ENCODE measurements around the gene TMEM37. TPM values are rescaled to one million over a fixed set of nuclear protein-coding genes. Genes with fewer than 3 reads are reported as not detected.
"Not testable (repeated sequence)": the region's sequence is repeated elsewhere in the genome, so short reads cannot be mapped to it uniquely, and the experiment has no call there.

Gene TMEM37
- total and polyA plus RNA-seq, 4 experiments from 2014 or later: 0.44 TPM; not detected in 3

DNA sequence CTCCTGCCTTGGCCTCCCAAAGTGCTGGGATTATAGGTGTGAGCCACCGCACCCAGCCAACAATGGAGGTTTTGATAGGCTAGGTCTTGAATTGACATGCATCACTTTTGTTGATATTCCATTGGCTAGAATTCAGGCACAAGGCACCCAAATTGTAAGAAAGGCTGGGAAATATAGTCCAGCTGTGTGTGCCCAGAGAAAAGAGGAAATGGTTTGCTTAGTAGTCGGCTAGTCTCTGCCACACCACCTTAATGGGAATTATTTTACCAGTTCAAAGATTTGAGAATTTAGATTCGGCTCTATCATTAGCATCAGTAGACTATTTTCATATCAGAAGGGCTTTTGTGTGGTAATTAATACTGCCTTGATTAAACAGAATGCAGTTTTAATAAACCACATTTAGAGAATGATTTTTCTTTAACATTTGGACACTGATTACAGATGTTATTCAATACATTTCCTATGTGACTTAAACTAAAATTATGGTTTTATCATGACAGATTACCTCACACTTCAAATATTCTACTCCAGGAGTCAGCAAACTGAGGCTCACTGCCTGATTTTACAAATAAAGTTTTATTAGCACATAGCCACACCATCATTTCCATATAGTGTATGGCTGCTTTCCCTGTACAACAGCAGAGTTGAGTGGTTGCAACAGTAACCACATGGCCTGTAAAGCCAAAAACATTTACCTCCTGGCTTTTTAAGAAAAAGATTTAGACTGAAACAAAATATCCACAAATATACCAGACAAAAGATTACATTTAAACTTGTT is 37.5 kb upstream of the TMEM37 start:
- no peak overlapping the region for H3K27ac ChIP-seq (ENCODE audit: low read depth, low read length)
- H3K27me3 ChIP-seq (ENCODE audit: insufficient read depth, low read length): no peaks in the 10 kb centered on the region
- no peaks in the 10 kb centered on the region for H3K4me1 ChIP-seq (ENCODE audit: insufficient read depth, low read length)
- Mint-ChIP-seq H3K36me3 (no peaks in the 10 kb centered on the region), H3K27me3 (peaks cover 2% of the 10 kb centered on the region in 2 donors), H3K27ac (no peak overlapping the region), H3K9me3 (no peaks in the 10 kb centered on the region), H3K4me3 (no peak overlapping the region), H3K4me1 (no peaks in the 10 kb centered on the region)
- ChIA-PET CTCF (ENCODE audit: partially characterized antibody) (no interaction called here), POLR2A (ENCODE audit: partially characterized antibody) (no interaction called here)
- no peak for DNase-seq
- H3K4me3 ChIP-seq (ENCODE audit: low read length in 2 of 2): no peak overlapping the region
- no peaks in the 10 kb centered on the region for H3K36me3 ChIP-seq (ENCODE audit: insufficient read depth, low read length)
- intact Hi-C loops (cut with micrococcal nuclease): no loop called here
- no peaks in the 10 kb centered on the region for H3K9me3 ChIP-seq (ENCODE audit: control insufficient read depth in 1 of 2, low read length in 2 of 2)

DNA sequence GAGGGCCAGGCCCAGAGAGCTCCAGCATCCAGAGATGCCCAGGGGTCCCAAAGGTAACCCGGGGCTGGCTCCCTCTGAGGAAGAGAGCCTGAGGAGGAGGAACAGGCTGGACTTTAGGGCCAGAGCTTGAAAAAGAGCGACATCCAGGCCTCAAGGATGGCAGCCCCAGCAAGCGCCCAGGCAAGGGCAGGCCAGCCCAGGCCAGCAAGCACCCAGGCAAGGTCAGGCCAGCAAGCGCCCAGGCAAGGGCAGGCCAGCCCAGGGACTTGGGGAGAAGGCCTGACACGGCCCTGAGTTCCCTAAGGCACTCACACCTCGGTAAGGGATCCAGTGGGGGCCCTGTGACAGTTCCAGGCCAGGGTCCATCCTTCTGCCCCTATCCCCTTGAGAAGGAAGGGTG is 34.5 kb upstream of the TMEM37 start:
- no peaks in the 10 kb centered on the region for H3K36me3 Mint-ChIP-seq
- ChIA-PET CTCF (ENCODE audit: partially characterized antibody) (no interaction called here), POLR2A (ENCODE audit: partially characterized antibody) (no interaction called here)
- H3K27ac ChIP-seq (ENCODE audit: low read depth, low read length): no peak overlapping the region
- no peak overlapping the region for H3K4me3 ChIP-seq (ENCODE audit: low read length in 2 of 2)
- no peaks in the 10 kb centered on the region for H3K9me3 Mint-ChIP-seq
- H3K36me3 ChIP-seq (ENCODE audit: insufficient read depth, low read length): no peaks in the 10 kb centered on the region
- no peaks in the 10 kb centered on the region for H3K4me1 ChIP-seq (ENCODE audit: insufficient read depth, low read length)
- H3K27me3 ChIP-seq (ENCODE audit: insufficient read depth, low read length): no peaks in the 10 kb centered on the region
- DNase-seq: no peak
- intact Hi-C loops (cut with micrococcal nuclease): no loop called here
- no peaks in the 10 kb centered on the region for H3K4me1 Mint-ChIP-seq
- no peak overlapping the region for H3K27ac Mint-ChIP-seq
- no peak overlapping the region for H3K4me3 Mint-ChIP-seq
- peaks cover 3 to 9% of the 10 kb centered on the region in 2 donors for H3K27me3 Mint-ChIP-seq
- no peaks in the 10 kb centered on the region for H3K9me3 ChIP-seq (ENCODE audit: control insufficient read depth in 1 of 2, low read length in 2 of 2)

DNA sequence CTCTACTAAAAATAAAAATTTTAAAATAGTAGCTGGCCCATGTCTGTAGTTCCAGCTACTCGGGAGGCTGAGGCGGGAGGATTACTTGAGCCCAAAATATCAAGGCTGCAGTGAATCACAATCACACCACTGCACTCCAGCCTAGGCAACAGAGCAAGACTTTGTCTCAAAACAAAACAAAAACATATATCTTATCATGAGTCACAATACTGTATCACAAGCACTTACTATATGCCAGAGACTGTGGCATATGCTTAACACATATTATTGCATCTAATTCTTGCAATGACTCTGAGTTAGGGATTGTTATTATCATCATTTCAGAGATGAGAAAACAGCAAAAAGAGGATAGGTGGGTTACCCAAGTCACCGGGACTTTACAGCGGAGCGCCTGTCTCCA is 29.5 kb upstream of the TMEM37 start:
- Histone ChIP-seq H3K4me1 (ENCODE audit: insufficient read depth, low read length) (no peaks in the 10 kb centered on the region), H3K4me3 (ENCODE audit: low read length in 2 of 2) (no peak overlapping the region), H3K36me3 (ENCODE audit: insufficient read depth, low read length) (no peaks in the 10 kb centered on the region), H3K27me3 (ENCODE audit: insufficient read depth, low read length) (no peaks in the 10 kb centered on the region), H3K9me3 (ENCODE audit: control insufficient read depth in 1 of 2, low read length in 2 of 2) (no peaks in the 10 kb centered on the region), H3K27ac (ENCODE audit: low read depth, low read length) (no peak overlapping the region)
- Mint-ChIP-seq H3K9me3 (peaks cover 0 to 2% (median 0%) of the 10 kb centered on the region in 8 donors), H3K4me3 (no peak overlapping the region), H3K4me1 (no peaks in the 10 kb centered on the region), H3K27ac (no peak overlapping the region), H3K27me3 (peaks cover 3 to 9% of the 10 kb centered on the region in 2 donors), H3K36me3 (no peaks in the 10 kb centered on the region)
- no peak for DNase-seq
- ChIA-PET CTCF (ENCODE audit: partially characterized antibody) (no interaction called here), POLR2A (ENCODE audit: partially characterized antibody) (no interaction called here)
- intact Hi-C loops (cut with micrococcal nuclease): no loop called here

DNA sequence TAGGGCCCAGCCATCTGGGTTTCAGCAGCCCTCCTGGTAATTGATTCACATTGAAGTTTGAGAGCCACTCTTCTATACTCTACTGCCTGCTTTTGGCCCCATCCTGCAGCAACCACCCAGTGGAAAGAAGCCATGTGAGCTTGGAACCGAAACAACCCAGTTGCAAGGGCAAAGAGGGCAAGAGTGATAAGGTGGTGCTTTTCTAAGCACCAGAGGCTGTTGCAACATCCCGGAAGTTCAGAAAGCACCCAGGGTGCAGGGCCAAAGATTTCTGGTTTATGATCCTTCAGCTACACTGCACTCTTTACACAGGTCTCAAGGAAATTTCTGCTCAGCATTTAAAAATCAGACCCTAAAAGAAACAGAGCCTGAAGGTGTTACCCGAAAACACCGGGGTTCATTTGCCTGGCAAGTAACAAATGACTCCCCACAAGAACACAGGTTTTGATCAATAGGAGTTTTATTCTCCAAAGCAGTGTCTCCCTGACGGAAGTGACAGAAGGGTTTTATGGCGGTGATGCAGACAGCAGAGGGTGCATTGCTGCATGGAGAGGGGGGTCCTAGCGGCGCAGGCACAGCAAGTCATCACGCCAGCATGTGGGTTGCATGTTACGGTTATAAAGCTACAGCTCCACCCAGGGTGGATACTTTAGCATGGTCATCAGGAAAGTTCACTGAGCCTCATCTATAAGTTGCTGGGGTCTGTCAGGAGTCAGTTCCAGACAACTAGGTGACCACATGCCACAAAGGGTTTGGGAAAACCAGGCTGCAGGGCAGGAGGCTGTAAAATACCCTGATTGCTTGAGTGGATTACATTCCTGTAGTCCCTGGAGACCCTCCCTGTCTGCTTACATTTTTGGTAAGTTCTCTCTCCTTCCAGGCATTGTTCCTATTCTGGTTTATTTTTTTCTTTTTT is 28.8 kb upstream of the TMEM37 start:
- no peaks in the 10 kb centered on the region for H3K4me1 Mint-ChIP-seq
- DNase-seq: no peak
- H3K36me3 Mint-ChIP-seq: no peaks in the 10 kb centered on the region
- H3K9me3 ChIP-seq (ENCODE audit: control insufficient read depth in 1 of 2, low read length in 2 of 2): no peaks in the 10 kb centered on the region
- H3K27me3 ChIP-seq (ENCODE audit: insufficient read depth, low read length): no peaks in the 10 kb centered on the region
- CTCF ChIA-PET (ENCODE audit: partially characterized antibody): no interaction called here
- H3K9me3 Mint-ChIP-seq: peaks cover 0 to 2% (median 0%) of the 10 kb centered on the region in 8 donors
- no peak overlapping the region for H3K27ac ChIP-seq (ENCODE audit: low read depth, low read length)
- H3K36me3 ChIP-seq (ENCODE audit: insufficient read depth, low read length): no peaks in the 10 kb centered on the region
- H3K27me3 Mint-ChIP-seq: peaks cover 3 to 9% of the 10 kb centered on the region in 2 donors
- intact Hi-C loops (cut with micrococcal nuclease): no loop called here
- no peak overlapping the region for H3K27ac Mint-ChIP-seq
- H3K4me1 ChIP-seq (ENCODE audit: insufficient read depth, low read length): no peaks in the 10 kb centered on the region
- no peak overlapping the region for H3K4me3 ChIP-seq (ENCODE audit: low read length in 2 of 2)
- H3K4me3 Mint-ChIP-seq: no peak overlapping the region
- POLR2A ChIA-PET (ENCODE audit: partially characterized antibody): no interaction called here

DNA sequence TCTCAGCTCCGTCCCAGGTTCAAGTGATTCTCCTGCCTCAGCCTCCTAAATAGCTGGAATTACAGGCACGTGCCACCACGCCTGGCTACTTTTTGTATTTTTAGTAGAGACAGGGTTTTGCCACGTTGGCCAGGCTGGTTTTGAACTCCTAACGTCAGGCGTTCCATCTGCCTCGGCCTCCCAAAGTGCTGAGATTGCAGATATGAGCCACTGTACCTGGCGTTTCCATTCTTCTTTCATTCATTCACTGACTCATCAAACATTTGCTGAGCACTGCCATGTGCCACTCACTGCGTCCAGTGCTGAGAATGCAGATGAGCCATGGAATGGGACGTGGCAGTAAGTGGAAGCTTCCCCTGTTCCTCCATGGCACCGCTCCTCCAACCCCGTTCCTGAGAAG is 28.0 kb upstream of the TMEM37 start:
- H3K9me3 Mint-ChIP-seq; H3K9me3 ChIP-seq (ENCODE audit: control insufficient read depth in 1 of 2, low read length in 2 of 2); H3K36me3 ChIP-seq (ENCODE audit: insufficient read depth, low read length); H3K4me3 ChIP-seq (ENCODE audit: low read length in 2 of 2); H3K4me1 ChIP-seq (ENCODE audit: insufficient read depth, low read length); H3K4me1 Mint-ChIP-seq; POLR2A ChIA-PET (ENCODE audit: partially characterized antibody); H3K27me3 Mint-ChIP-seq; CTCF ChIA-PET (ENCODE audit: partially characterized antibody); DNase-seq; H3K4me3 Mint-ChIP-seq; H3K27ac Mint-ChIP-seq; intact Hi-C loops (cut with micrococcal nuclease); H3K36me3 Mint-ChIP-seq; H3K27ac ChIP-seq (ENCODE audit: low read depth, low read length); H3K27me3 ChIP-seq (ENCODE audit: insufficient read depth, low read length): not testable (repeated sequence)

DNA sequence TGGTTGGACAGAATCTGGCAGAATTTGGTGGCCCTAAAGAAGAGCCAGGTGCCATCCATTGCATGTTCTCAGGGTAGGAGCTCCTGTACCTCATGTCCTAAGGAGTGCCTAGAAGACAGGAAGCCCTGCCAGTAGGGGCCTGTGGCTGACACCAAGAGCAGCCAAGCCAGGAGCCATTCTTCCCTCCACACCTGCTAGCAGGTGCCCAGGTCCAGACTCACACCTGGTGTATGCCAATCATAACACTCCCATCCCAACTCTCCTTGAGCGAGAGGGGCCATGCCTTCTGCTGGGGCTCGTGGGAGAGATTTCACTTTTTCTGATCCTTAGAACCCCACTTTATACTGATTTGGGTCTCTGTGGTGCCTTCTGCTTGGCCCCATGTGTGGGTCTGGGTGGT is 26.5 kb upstream of the TMEM37 start:
- H3K36me3 Mint-ChIP-seq: no peaks in the 10 kb centered on the region
- CTCF ChIA-PET (ENCODE audit: partially characterized antibody): no interaction called here
- DNase-seq: no peak
- peaks cover 0 to 6% of the 10 kb centered on the region in 2 donors for H3K27me3 Mint-ChIP-seq
- H3K27ac Mint-ChIP-seq: no peak overlapping the region
- peaks cover 0 to 2% (median 0%) of the 10 kb centered on the region in 8 donors for H3K9me3 Mint-ChIP-seq
- POLR2A ChIA-PET (ENCODE audit: partially characterized antibody): no interaction called here
- no peak overlapping the region for H3K4me3 Mint-ChIP-seq
- no peaks in the 10 kb centered on the region for H3K27me3 ChIP-seq (ENCODE audit: insufficient read depth, low read length)
- H3K27ac ChIP-seq (ENCODE audit: low read depth, low read length): no peak overlapping the region
- H3K4me3 ChIP-seq (ENCODE audit: low read length in 2 of 2): no peak overlapping the region
- no peaks in the 10 kb centered on the region for H3K36me3 ChIP-seq (ENCODE audit: insufficient read depth, low read length)
- H3K9me3 ChIP-seq (ENCODE audit: control insufficient read depth in 1 of 2, low read length in 2 of 2): no peaks in the 10 kb centered on the region
- H3K4me1 ChIP-seq (ENCODE audit: insufficient read depth, low read length): no peaks in the 10 kb centered on the region
- no peaks in the 10 kb centered on the region for H3K4me1 Mint-ChIP-seq
- intact Hi-C loops (cut with micrococcal nuclease): loop anchor here (5.0 kb wide), 2 partner anchors 72 to 1277 kb away; no protein-coding TSS in a partner anchor

DNA sequence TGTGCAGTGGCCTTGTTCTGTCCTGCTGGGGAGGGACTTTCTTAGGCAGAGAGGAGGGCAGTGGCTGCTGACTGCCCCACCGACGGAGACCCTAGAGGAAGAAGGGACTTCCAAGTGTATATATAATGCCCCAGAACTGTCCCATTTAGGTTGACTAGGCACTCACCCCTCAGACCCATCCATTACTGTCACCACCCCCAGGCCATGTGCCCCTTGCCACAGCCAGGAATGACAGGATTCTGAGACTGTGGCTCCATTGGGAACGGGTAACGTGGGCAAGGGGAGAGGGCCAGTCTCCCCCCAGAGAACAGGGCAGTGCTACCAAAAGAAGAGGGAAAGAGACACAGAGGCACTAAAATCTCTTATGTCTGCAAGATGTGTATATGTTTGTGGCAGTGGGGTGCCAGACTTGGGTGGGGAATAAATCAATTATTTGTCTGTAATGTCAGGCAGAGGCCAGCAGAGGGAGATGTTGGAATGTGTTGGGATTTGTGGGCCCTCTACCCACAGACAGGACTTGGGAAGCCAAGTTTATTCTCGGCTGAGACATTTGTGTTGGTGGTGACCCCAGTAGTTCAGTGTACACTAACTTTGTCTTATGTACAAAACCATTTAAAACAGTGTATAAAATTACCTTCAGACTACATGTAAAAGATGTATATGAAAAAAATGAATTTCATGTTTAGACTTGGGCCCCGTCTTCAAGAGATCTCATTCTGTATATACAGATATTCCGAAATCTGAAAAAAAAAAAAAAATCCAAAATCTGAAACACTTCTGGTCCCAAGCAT is 24.0 kb upstream of the TMEM37 start:
- CTCF ChIA-PET (ENCODE audit: partially characterized antibody): interaction anchor here (1.7 kb wide), 1 partner anchor 7 kb away, joined by 5 read pairs; no protein-coding TSS in a partner anchor

More for the DNA sequence above, 24.0 kb upstream of the TMEM37 start:
- Histone ChIP-seq H3K4me3 (ENCODE audit: low read length in 2 of 2) (no peak overlapping the region), H3K4me1 (ENCODE audit: insufficient read depth, low read length) (no peaks in the 10 kb centered on the region), H3K36me3 (ENCODE audit: insufficient read depth, low read length) (no peaks in the 10 kb centered on the region), H3K27me3 (ENCODE audit: insufficient read depth, low read length) (no peaks in the 10 kb centered on the region), H3K27ac (ENCODE audit: low read depth, low read length) (no peak overlapping the region), H3K9me3 (ENCODE audit: control insufficient read depth in 1 of 2, low read length in 2 of 2) (no peaks in the 10 kb centered on the region)
- H3K36me3 Mint-ChIP-seq: no peaks in the 10 kb centered on the region
- no peak overlapping the region for H3K27ac Mint-ChIP-seq
- DNase-seq: peak in 3 of 5 donors; percentile 10 to 18 (median 11)
- no peak overlapping the region for H3K4me3 Mint-ChIP-seq
- H3K9me3 Mint-ChIP-seq: peaks cover 0 to 2% (median 0%) of the 10 kb centered on the region in 8 donors
- no peaks in the 10 kb centered on the region for H3K4me1 Mint-ChIP-seq
- POLR2A ChIA-PET (ENCODE audit: partially characterized antibody): no interaction called here
- H3K27me3 Mint-ChIP-seq: peaks cover 2 to 6% of the 10 kb centered on the region in 2 donors
- intact Hi-C loops (cut with micrococcal nuclease): loop anchor here (5.0 kb wide), 2 partner anchors 70 to 1275 kb away; no protein-coding TSS in a partner anchor
